SK-N-SH (cell line): ENCODE results near the gene TMEM50A. TPM values are rescaled to one million over a fixed set of nuclear protein-coding genes. Genes with fewer than 3 reads are reported as not detected.
"Not testable (repeated sequence)": the region's sequence is repeated elsewhere in the genome, so short reads cannot be mapped to it uniquely, and the experiment has no call there.

Experiments
- CTCF ChIA-PET: fragments of 300-600, 350-600 bp; formaldehyde crosslinking; extraction: SDS; loops from one replicate; lab custom pipeline; 2021; lab: Yijun Ruan, JAX
- POLR2A ChIA-PET: fragments of 350-600 bp; sonication (Branson Sonifier 250); formaldehyde crosslinking; extraction: SDS; loops from one replicate; lab custom pipeline; 2020; ENCODE audit warnings: antibody characterized with exemption, inconsistent platforms; lab: Yijun Ruan, JAX
- DNase-seq: peaks from one replicate; pipeline ENCODE4 v3.0.0; 2012
- H2AFZ ChIP-seq: fragments of 200-600 bp; sonication (generic); 2 replicates; pipeline ENCODE4 v1.8.1; 2016; ENCODE audit warnings: antibody characterized with exemption, mild to moderate bottlenecking, low read depth
- H3F3A ChIP-seq: fragments of 200-600 bp; sonication (generic); replicated peaks from 2 replicates; pipeline ENCODE3; 2016; ENCODE audit warnings: antibody characterized with exemption, mild to moderate bottlenecking; ENCODE audit not compliant: insufficient read depth
- H3K27ac ChIP-seq, 2 experiments: fragments of 200-500 bp in 1 of 2; fragments of 200-600 bp in 1 of 2; sonication (Bioruptor generic) in 1 of 2; sonication (generic), shearing (Covaris generic) in 1 of 2; 2 replicates each; pipeline versions ENCODE4 v1.5.1 to v1.6.1; 2014 to 2016; ENCODE audit warnings: low read depth in 2 of 2, inconsistent platforms in 1 of 2, low read length in 1 of 2, mild to moderate bottlenecking in 1 of 2, mixed read lengths in 1 of 2
- H3K27me3 ChIP-seq: fragments of 200-600 bp; sonication (generic), shearing (Covaris generic); 2 replicates; pipeline ENCODE4 v1.6.1; 2016; ENCODE audit warnings: mixed run types; ENCODE audit not compliant: insufficient read depth
- H3K36me3 ChIP-seq, 2 experiments: fragments of 200-500 bp in 1 of 2; fragments of 200-600 bp in 1 of 2; sonication (Bioruptor generic) in 1 of 2; sonication (generic) in 1 of 2; replicated peaks in 1 of 2; 2 replicates each; pipeline versions ENCODE3 to v1.5.1; 2014 to 2016; ENCODE audit warnings: low read length in 1 of 2, mild to moderate bottlenecking in 1 of 2; ENCODE audit not compliant: insufficient read depth in 2 of 2, control insufficient read depth in 1 of 2
- H3K4me1 ChIP-seq, 2 experiments: fragments of 200-500 bp in 1 of 2; fragments of 200-600 bp in 1 of 2; sonication (Bioruptor generic) in 1 of 2; sonication (generic), shearing (Covaris generic) in 1 of 2; 2 replicates each; pipeline versions ENCODE4 v1.5.1 to v1.6.1; 2014 to 2016; ENCODE audit warnings: low read depth in 1 of 2, low read length in 1 of 2, mixed run types in 1 of 2; ENCODE audit not compliant: insufficient read depth in 2 of 2, control insufficient read depth in 1 of 2
- H3K4me2 ChIP-seq: fragments of 200-600 bp; sonication (generic), shearing (Covaris generic); 2 replicates; pipeline ENCODE4 v1.6.1; 2017; ENCODE audit warnings: mixed run types
- H3K4me3 ChIP-seq, 2 experiments: fragments of 200-500 bp in 1 of 2; fragments of 200-600 bp in 1 of 2; sonication (Bioruptor generic) in 1 of 2; sonication (generic), shearing (Covaris generic) in 1 of 2; 2 replicates each; pipeline versions ENCODE4 v1.5.1 to v1.8.1; 2014 to 2016; ENCODE audit warnings: low read depth in 2 of 2, inconsistent platforms in 1 of 2, low read length in 1 of 2, mild to moderate bottlenecking in 1 of 2, mixed read lengths in 1 of 2, moderate library complexity in 1 of 2
- H3K79me2 ChIP-seq: fragments of 200-600 bp; sonication (generic); 2 replicates; pipeline ENCODE4 v1.8.1; 2017; ENCODE audit warnings: mild to moderate bottlenecking; ENCODE audit not compliant: insufficient read depth
- H3K9ac ChIP-seq: fragments of 200-600 bp; sonication (generic); 2 replicates; pipeline ENCODE4 v1.6.1; 2017; ENCODE audit warnings: mixed run types
- H3K9me2 ChIP-seq: fragments of 200-600 bp; sonication (generic); 2 replicates; pipeline ENCODE4 v1.6.1; 2017; ENCODE audit warnings: mixed run types
- H3K9me3 ChIP-seq: fragments of 200-600 bp; sonication (generic); 2 replicates; pipeline ENCODE4 v1.6.1; 2017; ENCODE audit warnings: mixed run types, mild to moderate bottlenecking, moderate library complexity
- H4K20me1 ChIP-seq: fragments of 200-600 bp; sonication (generic); 2 replicates; pipeline ENCODE4 v1.6.1; 2017; ENCODE audit warnings: mild to moderate bottlenecking, mixed run types; ENCODE audit not compliant: insufficient read depth
- EP300 ChIP-seq, 2 experiments: IDR thresholded peaks; 2 replicates each; pipeline versions ENCODE4 v1.4.0 to v1.6.1; 2012; ENCODE audit warnings: borderline replicate concordance in 1 of 2, low read depth in 1 of 2, low read length in 1 of 2
- FOSL2 ChIP-seq: IDR thresholded peaks from 2 replicates; pipeline ENCODE4 v1.4.0; 2012; ENCODE audit warnings: low read depth, mild to moderate bottlenecking, moderate library complexity, borderline replicate concordance
- JUND ChIP-seq: IDR thresholded peaks from 2 replicates; pipeline ENCODE4 v1.4.0; 2012
- NFIC ChIP-seq: IDR thresholded peaks from 2 replicates; pipeline ENCODE4 v1.4.0; 2012; ENCODE audit warnings: borderline replicate concordance
- TCF12 ChIP-seq: IDR thresholded peaks from 2 replicates; pipeline ENCODE4 v1.4.0; 2012
- WGBS: methylation state at CpG from one replicate; pipeline ENCODE4 v1.1.6; 2017; ENCODE audit warnings: low lambda C conversion rate; 5-methylcytosine and 5-hydroxymethylcytosine counted together
- polyA plus RNA-seq, 3 experiments: library from polyadenylated mRNA; depleted of rRNA; stranded (reverse); fragments of >200 nt; gene quantifications; 2 replicates each; pipeline ENCODE4 v1.2.3, GENCODE V29; 2012
- TF ChIP-seq, protein P1 (sequence below): IDR thresholded peaks from 2 replicates; pipeline ENCODE4 v1.4.0; 2012; ENCODE audit warnings: low read depth
- TF ChIP-seq, protein P2 (sequence below): IDR thresholded peaks from 2 replicates; pipeline ENCODE4; 2012

The TMEM50A gene
- polyA plus RNA-seq, 1 of the 3 experiments (the other 2 are of a cell fraction), result 95.5 TPM

DNA sequence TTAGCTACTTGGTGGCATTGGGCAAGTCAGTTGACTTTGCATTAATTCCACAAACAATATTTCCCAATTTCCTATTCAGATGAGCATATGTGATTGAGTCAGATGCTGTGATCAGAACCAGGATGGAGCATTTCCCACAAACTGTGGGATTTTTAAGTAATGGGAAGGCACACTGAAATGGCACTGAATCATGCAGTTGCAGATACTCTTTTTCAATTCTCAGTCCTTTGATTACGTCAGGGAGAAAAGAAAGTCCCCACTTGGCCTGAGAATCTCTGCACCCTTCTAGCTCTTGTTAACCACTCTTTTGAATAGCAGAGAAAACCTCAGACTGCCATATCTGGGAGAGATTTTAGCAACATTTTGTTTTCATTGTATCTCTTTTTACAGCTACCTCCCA, 29.0 kb upstream of the TMEM50A start:
- H3K9me2 ChIP-seq, H3F3A ChIP-seq, H4K20me1 ChIP-seq, H3K27ac ChIP-seq, H3K27me3 ChIP-seq, H3K79me2 ChIP-seq, H3K4me3 ChIP-seq, H3K4me1 ChIP-seq, H3K4me2 ChIP-seq, DNase-seq, CTCF ChIA-PET, H3K9ac ChIP-seq, H2AFZ ChIP-seq, H3K36me3 ChIP-seq, H3K9me3 ChIP-seq, POLR2A ChIA-PET: not testable (repeated sequence)
- WGBS, result 86% methylated on average over 1 of the region's 1 CpG

DNA sequence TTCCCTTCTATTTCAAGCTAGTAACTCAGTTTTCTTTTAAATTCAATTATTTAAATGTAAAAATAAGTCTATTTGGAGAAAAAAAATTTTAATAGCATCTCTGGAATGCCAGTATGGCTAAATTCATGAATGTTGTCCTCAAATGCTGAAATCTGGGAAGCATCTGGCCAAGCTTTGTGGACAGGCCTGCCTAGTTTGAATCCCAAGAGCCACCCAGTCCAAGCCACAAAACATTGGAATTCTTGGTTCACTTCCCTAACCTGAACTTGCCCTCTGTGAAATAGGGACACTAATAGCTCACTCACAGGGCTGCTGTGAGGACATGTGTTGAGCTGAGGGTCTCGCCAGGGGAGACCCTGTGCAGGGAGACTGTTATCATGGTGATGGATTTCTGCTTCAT, 28.6 kb upstream of the TMEM50A start:
- WGBS, result 57% methylated on average over 1 of the region's 1 CpG
- H3K36me3 ChIP-seq, H3F3A ChIP-seq, H3K4me3 ChIP-seq, H3K79me2 ChIP-seq, POLR2A ChIA-PET, H2AFZ ChIP-seq, CTCF ChIA-PET, H3K9ac ChIP-seq, DNase-seq, H3K9me2 ChIP-seq, H3K27me3 ChIP-seq, H3K27ac ChIP-seq, H4K20me1 ChIP-seq, H3K4me2 ChIP-seq, H3K9me3 ChIP-seq, H3K4me1 ChIP-seq: not testable (repeated sequence)

DNA sequence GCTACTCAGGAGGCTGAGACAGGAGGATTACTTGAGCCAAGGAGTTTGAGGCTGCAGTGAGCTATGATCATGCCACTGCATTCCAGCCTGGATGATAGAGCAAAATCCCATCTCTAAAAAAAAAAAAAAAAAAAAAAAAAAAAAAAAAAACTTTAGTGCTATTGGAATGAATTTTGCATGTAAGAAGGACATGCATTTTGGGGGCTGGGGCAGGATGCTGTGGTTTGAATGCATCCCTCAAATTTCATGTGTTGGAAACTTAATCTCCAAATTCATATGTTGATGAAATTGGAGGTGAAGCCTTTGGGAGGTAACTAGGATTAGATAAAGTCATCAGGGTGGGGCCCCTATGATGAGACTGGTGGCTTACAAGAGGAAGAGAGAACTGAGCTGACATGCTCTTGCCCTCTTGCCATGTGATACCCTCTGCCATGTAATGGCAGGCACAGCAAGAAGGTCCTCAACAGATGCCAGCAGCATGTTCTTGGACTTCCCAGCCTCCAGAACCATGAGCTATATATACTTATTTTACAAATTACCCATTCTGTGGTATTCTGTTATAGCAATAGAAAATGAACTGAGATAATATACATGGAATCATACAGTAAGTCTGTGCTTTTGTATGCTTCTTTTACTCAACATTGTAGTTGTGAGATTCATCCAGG, 25.2 kb upstream of the TMEM50A start:
- CTCF ChIA-PET, POLR2A ChIA-PET, H2AFZ ChIP-seq: not testable (repeated sequence)

DNA sequence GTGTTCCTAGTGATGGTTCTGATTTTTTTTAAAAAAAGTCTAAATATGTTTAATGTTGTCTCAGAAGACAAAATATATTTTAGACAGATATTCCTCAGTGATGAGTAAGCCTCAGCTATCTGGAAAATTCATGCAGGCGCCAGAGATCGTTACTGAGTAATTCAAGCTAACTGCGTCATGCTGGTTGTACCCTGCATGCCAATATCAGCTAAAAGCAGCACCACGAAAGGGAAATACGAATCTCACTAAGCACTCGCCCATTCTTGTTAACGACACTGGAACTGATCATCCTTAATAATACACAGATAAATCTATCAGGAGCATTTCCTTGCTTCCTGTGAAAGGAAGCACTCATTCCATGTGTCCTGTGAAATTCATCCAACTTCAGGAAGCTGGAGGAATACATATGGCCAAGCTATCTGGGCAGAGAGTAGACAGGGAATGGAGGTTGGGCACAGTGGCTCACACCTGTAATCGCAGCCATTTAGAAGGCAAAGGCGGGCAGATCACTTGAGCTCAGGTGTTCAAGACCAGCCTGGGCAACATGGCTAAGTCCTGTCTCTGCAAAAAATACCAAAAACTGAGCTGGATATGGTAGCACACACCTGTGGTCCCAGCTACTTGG, 17.7 kb upstream of the TMEM50A start:
- H3K36me3 ChIP-seq, POLR2A ChIA-PET, DNase-seq, H3K9me2 ChIP-seq, H3F3A ChIP-seq, H3K9me3 ChIP-seq, H2AFZ ChIP-seq, H4K20me1 ChIP-seq, H3K4me1 ChIP-seq, H3K27me3 ChIP-seq, CTCF ChIA-PET: not testable (repeated sequence)
- Histone ChIP-seq H3K4me3 (0 out of 4 replicates have a peak overlapping the region, but pooled peaks of 1 of the 2 experiments have one; percentile 19), H3K4me2 (peak overlapping the region; percentile 48; the same call in 1 of the 2 replicates), H3K9ac (peak overlapping the region; percentile 52; the same call in 1 of the 2 replicates), H3K79me2 (peaks cover 15% of the 10 kb centered on the region; the same call in 1 of the 2 replicates), H3K27ac (peak overlapping the region in 1 of 2 experiments; percentile 91; a peak in 2 of 4 replicates)
- 0% methylated on average over 7 of the region's 9 CpGs for WGBS
- TF ChIP-seq EP300 (IDR thresholded peaks at IDR 0.05; ENCODE audit: borderline replicate concordance in 1 of 2, low read depth in 1 of 2, low read length in 1 of 2), result peak in 1 of 2 experiments; percentile 56; a peak in 2 of 4 replicates
- peak; percentile 44; the same call in 1 of the 2 replicates for TF ChIP-seq FOSL2
- TF ChIP-seq, protein P1, sequence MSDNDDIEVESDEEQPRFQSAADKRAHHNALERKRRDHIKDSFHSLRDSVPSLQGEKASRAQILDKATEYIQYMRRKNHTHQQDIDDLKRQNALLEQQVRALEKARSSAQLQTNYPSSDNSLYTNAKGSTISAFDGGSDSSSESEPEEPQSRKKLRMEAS, result peak; percentile 14; the same call in 1 of the 2 replicates
- TF ChIP-seq NFIC, result peak; percentile 13; the same call in 1 of the 2 replicates
- TF ChIP-seq JUND, result 0 out of 2 replicates have a peak, but pooled peaks have one; percentile 28
- TF ChIP-seq, protein P2, sequence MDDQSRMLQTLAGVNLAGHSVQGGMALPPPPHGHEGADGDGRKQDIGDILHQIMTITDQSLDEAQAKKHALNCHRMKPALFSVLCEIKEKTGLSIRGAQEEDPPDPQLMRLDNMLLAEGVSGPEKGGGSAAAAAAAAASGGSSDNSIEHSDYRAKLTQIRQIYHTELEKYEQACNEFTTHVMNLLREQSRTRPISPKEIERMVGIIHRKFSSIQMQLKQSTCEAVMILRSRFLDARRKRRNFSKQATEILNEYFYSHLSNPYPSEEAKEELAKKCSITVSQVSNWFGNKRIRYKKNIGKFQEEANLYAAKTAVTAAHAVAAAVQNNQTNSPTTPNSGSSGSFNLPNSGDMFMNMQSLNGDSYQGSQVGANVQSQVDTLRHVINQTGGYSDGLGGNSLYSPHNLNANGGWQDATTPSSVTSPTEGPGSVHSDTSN, result peak; percentile 56
- peak; percentile 46; the same call in 1 of the 2 replicates for TF ChIP-seq TCF12

More for the DNA sequence above, 25.2 kb upstream of the TMEM50A start:
- not testable (repeated sequence) for DNase-seq, H3K27me3 ChIP-seq, H3K36me3 ChIP-seq, H3K9ac ChIP-seq, H3K27ac ChIP-seq, H3K9me2 ChIP-seq, H3K4me2 ChIP-seq, H3K4me1 ChIP-seq, H3K4me3 ChIP-seq, H3K9me3 ChIP-seq, H3K79me2 ChIP-seq, H4K20me1 ChIP-seq, H3F3A ChIP-seq

DNA sequence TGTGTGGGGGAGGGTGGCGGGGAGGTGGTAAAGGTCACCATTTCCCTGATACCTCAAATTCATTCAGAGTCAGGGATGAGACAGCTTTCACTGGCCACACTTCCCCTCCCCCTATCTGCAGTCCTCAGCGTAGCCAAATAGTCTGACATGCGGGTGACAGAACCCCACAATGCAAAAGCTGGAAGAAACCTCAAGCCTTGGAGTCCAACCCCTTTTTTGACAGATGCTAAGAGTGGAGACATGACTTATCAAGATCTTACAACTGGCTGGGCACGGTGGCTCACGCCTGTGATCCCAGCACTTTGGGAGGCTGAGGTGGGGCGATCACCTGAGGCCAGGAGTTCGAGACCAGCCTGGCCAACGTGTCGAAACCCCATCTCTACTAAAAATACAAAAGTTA, 16.0 kb upstream of the TMEM50A start:
- H3K36me3 ChIP-seq, H4K20me1 ChIP-seq, H2AFZ ChIP-seq, H3K9me2 ChIP-seq, DNase-seq, H3K9me3 ChIP-seq, H3K27me3 ChIP-seq, H3F3A ChIP-seq, H3K4me2 ChIP-seq, CTCF ChIA-PET, H3K4me3 ChIP-seq, POLR2A ChIA-PET, H3K9ac ChIP-seq, H3K4me1 ChIP-seq: not testable (repeated sequence)
- H3K79me2 ChIP-seq, result peaks cover 15% of the 10 kb centered on the region; the same call in 1 of the 2 replicates
- H3K27ac ChIP-seq, result 0 out of 4 replicates have a peak overlapping the region, but pooled peaks of 1 of the 2 experiments have one; percentile 91
- no CpG with 5 or more reads among the region's 9 CpGs for whole genome bisulfite sequencing
